ENCODE data around the gene CACNA2D2. TPM values are rescaled to one million over a fixed set of nuclear protein-coding genes. Genes with fewer than 3 reads are reported as not detected.

CACNA2D2 gene
- total RNA-seq, 1 experiment from 2014 or later: 22.0 TPM

GRCh38 chr3:50518436-50518835 is 15.0 kb upstream of the CACNA2D2 start:
- Mint-ChIP-seq H3K9me3 (no peaks in the 10 kb centered on the region), H3K27ac (no peak overlapping the region), H3K36me3 (no peaks in the 10 kb centered on the region), H3K4me1 (peaks cover 76% of the 10 kb centered on the region), H3K27me3 (ENCODE audit: low read depth) (peaks cover 10% of the 10 kb centered on the region), H3K4me3 (no peak overlapping the region)
- ChIA-PET POLR2A (interaction anchor here (0.7 kb wide), 1 partner anchor 50 kb away, joined by 4 read pairs; no protein-coding TSS in a partner anchor), CTCF (interaction anchor here (0.6 to 5.4 kb wide), 9 partner anchors 9 to 178 kb away, joined by 3 to 42 read pairs (median 3); partner anchors contain the start of gene RASSF1)
- DNase-seq (ENCODE audit: low spot score) (no peak), ATAC-seq (no peak)
- TF ChIP-seq PRDM15 (CRISPR knock-in tag; IDR thresholded peaks at IDR 0.05) (no peak), ZMAT4 (CRISPR knock-in tag; IDR thresholded peaks at IDR 0.05) (no peak), NFE2L1 (CRISPR knock-in tag; IDR thresholded peaks at IDR 0.05) (no peak), ATF1 (CRISPR knock-in tag; IDR thresholded peaks at IDR 0.05) (no peak), SP1 (CRISPR knock-in tag; conservative IDR thresholded peaks at IDR 0.05) (no peak), FOXK1 (CRISPR knock-in tag; IDR thresholded peaks at IDR 0.05) (no peak), TEAD4 (CRISPR knock-in tag; IDR thresholded peaks at IDR 0.05) (no peak), PREB (CRISPR knock-in tag; IDR thresholded peaks at IDR 0.05; ENCODE audit: borderline replicate concordance) (no peak), ZNF396 (CRISPR knock-in tag; IDR thresholded peaks at IDR 0.05; ENCODE audit: borderline replicate concordance) (no peak), ERG (CRISPR knock-in tag; IDR thresholded peaks at IDR 0.05) (no peak), AR (CRISPR knock-in tag; IDR thresholded peaks at IDR 0.05) (no peak)
- TF ChIP-seq, protein P1, sequence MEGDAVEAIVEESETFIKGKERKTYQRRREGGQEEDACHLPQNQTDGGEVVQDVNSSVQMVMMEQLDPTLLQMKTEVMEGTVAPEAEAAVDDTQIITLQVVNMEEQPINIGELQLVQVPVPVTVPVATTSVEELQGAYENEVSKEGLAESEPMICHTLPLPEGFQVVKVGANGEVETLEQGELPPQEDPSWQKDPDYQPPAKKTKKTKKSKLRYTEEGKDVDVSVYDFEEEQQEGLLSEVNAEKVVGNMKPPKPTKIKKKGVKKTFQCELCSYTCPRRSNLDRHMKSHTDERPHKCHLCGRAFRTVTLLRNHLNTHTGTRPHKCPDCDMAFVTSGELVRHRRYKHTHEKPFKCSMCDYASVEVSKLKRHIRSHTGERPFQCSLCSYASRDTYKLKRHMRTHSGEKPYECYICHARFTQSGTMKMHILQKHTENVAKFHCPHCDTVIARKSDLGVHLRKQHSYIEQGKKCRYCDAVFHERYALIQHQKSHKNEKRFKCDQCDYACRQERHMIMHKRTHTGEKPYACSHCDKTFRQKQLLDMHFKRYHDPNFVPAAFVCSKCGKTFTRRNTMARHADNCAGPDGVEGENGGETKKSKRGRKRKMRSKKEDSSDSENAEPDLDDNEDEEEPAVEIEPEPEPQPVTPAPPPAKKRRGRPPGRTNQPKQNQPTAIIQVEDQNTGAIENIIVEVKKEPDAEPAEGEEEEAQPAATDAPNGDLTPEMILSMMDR (IDR thresholded peaks at IDR 0.05): no peak
- TF ChIP-seq, protein P2, sequence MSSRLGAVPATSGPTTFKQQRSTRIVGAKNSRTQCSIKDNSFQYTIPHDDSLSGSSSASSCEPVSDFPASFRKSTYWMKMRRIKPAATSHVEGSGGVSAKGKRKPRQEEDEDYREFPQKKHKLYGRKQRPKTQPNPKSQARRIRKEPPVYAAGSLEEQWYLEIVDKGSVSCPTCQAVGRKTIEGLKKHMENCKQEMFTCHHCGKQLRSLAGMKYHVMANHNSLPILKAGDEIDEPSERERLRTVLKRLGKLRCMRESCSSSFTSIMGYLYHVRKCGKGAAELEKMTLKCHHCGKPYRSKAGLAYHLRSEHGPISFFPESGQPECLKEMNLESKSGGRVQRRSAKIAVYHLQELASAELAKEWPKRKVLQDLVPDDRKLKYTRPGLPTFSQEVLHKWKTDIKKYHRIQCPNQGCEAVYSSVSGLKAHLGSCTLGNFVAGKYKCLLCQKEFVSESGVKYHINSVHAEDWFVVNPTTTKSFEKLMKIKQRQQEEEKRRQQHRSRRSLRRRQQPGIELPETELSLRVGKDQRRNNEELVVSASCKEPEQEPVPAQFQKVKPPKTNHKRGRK (CRISPR knock-in tag; IDR thresholded peaks at IDR 0.05; ENCODE audit: borderline replicate concordance): no peak
- TF ChIP-seq, protein P3, sequence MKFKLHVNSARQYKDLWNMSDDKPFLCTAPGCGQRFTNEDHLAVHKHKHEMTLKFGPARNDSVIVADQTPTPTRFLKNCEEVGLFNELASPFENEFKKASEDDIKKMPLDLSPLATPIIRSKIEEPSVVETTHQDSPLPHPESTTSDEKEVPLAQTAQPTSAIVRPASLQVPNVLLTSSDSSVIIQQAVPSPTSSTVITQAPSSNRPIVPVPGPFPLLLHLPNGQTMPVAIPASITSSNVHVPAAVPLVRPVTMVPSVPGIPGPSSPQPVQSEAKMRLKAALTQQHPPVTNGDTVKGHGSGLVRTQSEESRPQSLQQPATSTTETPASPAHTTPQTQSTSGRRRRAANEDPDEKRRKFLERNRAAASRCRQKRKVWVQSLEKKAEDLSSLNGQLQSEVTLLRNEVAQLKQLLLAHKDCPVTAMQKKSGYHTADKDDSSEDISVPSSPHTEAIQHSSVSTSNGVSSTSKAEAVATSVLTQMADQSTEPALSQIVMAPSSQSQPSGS (CRISPR knock-in tag; IDR thresholded peaks at IDR 0.05; ENCODE audit: borderline replicate concordance, low read depth): no peak
- TF ChIP-seq, protein P4, sequence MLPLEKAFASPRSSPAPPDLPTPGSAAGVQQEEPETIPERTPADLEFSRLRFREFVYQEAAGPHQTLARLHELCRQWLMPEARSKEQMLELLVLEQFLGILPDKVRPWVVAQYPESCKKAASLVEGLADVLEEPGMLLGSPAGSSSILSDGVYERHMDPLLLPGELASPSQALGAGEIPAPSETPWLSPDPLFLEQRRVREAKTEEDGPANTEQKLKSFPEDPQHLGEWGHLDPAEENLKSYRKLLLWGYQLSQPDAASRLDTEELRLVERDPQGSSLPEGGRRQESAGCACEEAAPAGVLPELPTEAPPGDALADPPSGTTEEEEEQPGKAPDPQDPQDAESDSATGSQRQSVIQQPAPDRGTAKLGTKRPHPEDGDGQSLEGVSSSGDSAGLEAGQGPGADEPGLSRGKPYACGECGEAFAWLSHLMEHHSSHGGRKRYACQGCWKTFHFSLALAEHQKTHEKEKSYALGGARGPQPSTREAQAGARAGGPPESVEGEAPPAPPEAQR (CRISPR knock-in tag; IDR thresholded peaks at IDR 0.05): no peak
- TF ChIP-seq, protein P5, sequence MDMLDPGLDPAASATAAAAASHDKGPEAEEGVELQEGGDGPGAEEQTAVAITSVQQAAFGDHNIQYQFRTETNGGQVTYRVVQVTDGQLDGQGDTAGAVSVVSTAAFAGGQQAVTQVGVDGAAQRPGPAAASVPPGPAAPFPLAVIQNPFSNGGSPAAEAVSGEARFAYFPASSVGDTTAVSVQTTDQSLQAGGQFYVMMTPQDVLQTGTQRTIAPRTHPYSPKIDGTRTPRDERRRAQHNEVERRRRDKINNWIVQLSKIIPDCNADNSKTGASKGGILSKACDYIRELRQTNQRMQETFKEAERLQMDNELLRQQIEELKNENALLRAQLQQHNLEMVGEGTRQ (CRISPR knock-in tag; IDR thresholded peaks at IDR 0.05): no peak
